Stimulated activated CD8-positive, alpha-beta memory T cell treated with anti-CD3 and anti-CD28 coated beads, Interleukin-15, amount 100 ng/mL, for 24 hours (primary cell): Measurements from ENCODE around the gene MN1.

Experiments
- DNase-seq: peaks from one replicate; pipeline ENCODE4 v3.0.0-alpha.2; 2020; ENCODE audit warnings: low read depth

MN1 gene

GRCh38 chr22:27785831-27786230 lies 15.7 kb downstream of the MN1 start:
- no peak for DNase-seq

- no peak for DNase-seq
Observed at GRCh38 chr22:27784120-27784475, 17.5 kb downstream of the MN1 start.

GRCh38 chr22:27783436-27784119 lies 18.0 kb downstream of the MN1 start:
- no peak for DNase-seq

GRCh38 chr22:27782088-27782487 lies 19.5 kb downstream of the MN1 start:
- no peak for DNase-seq

- no peak for DNase-seq
Observed at GRCh38 chr22:27780161-27780575, 21.4 kb downstream of the MN1 start.

- no peak for DNase-seq
Observed at GRCh38 chr22:27779643-27780042, 21.9 kb downstream of the MN1 start.

GRCh38 chr22:27778294-27779090 lies 23.1 kb downstream of the MN1 start:
- DNase-seq: no peak

GRCh38 chr22:27777128-27777527 lies 24.4 kb downstream of the MN1 start:
- DNase-seq: no peak

- no peak for DNase-seq
Observed at GRCh38 chr22:27776650-27776958, 25.0 kb downstream of the MN1 start.

- DNase-seq: no peak
Observed at GRCh38 chr22:27775758-27776649, 25.6 kb downstream of the MN1 start.

- DNase-seq: no peak
Observed at GRCh38 chr22:27775087-27775698, 26.4 kb downstream of the MN1 start.

GRCh38 chr22:27774200-27774599 lies 27.4 kb downstream of the MN1 start:
- no peak for DNase-seq

- no peak for DNase-seq
Observed at GRCh38 chr22:27772984-27773498, 28.5 kb downstream of the MN1 start.

GRCh38 chr22:27772081-27772983 lies 29.2 kb downstream of the MN1 start:
- no peak for DNase-seq

GRCh38 chr22:27771637-27772036 lies 29.9 kb downstream of the MN1 start:
- no peak for DNase-seq

GRCh38 chr22:27769012-27769411 lies 32.5 kb downstream of the MN1 start:
- no peak for DNase-seq

GRCh38 chr22:27768027-27768653 lies 33.4 kb downstream of the MN1 start:
- no peak for DNase-seq

GRCh38 chr22:27766679-27767078 lies 34.9 kb downstream of the MN1 start:
- no peak for DNase-seq

- no peak for DNase-seq
Observed at GRCh38 chr22:27765706-27766291, 35.8 kb downstream of the MN1 start.

GRCh38 chr22:27764722-27765236 lies 36.8 kb downstream of the MN1 start:
- DNase-seq: no peak
